Measurements from ENCODE around the gene PQBP1. TPM values are rescaled to one million over a fixed set of nuclear protein-coding genes. Genes with fewer than 3 reads are reported as not detected.

Gene PQBP1
- total and polyA plus RNA-seq, 4 donors: 22.0 to 44.3 (median 37.3) TPM

GRCh38 chrX:48904180-48904579 is 6.5 kb downstream of the PQBP1 start (continued):
- TF ChIP-seq JUND (IDR thresholded peaks at IDR 0.05) (no peak), FOXA2 (IDR thresholded peaks at IDR 0.05) (no peak), ATF3 (IDR thresholded peaks at IDR 0.05) (no peak), GABPA (IDR thresholded peaks at IDR 0.05 in 1 of 2, conservative IDR thresholded peaks at IDR 0.05 in 1 of 2) (no peak)

GRCh38 chrX:48904626-48905025 is 6.9 kb downstream of the PQBP1 start:
- no peak for TF ChIP-seq GABPA (IDR thresholded peaks at IDR 0.05 in 1 of 2, conservative IDR thresholded peaks at IDR 0.05 in 1 of 2)
- no peak for TF ChIP-seq RXRA (IDR thresholded peaks at IDR 0.05)
- no peak for TF ChIP-seq TAF1 (conservative IDR thresholded peaks at IDR 0.05)
- TF ChIP-seq HNF4G (IDR thresholded peaks at IDR 0.05): no peak
- TF ChIP-seq RAD21 (IDR thresholded peaks at IDR 0.05): no peak
- H3K9ac ChIP-seq (ENCODE audit: low read depth in 1 of 2, low read length in 2 of 2): no peak overlapping the region
- DNase-seq (ENCODE audit: low spot score): no peak
- no peaks in the 10 kb centered on the region for H3K4me1 ChIP-seq (ENCODE audit: control insufficient read depth in 4 of 4, insufficient read depth in 4 of 4, low read length in 3 of 4)
- H3K36me3 ChIP-seq (ENCODE audit: control insufficient read depth in 4 of 4, insufficient read depth in 3 of 4, low read depth in 1 of 4, low read length in 3 of 4): peaks cover 4 to 46% (median 14%) of the 10 kb centered on the region in 4 donors
- no peak overlapping the region for H3K27ac ChIP-seq (ENCODE audit: low read depth in 1 of 2, low read length in 2 of 2)
- WGBS: 93% methylated on average over 14 of the region's 14 CpGs
- H3K27me3 ChIP-seq (ENCODE audit: control insufficient read depth in 4 of 4, insufficient read depth in 4 of 4, low read length in 3 of 4): no peaks in the 10 kb centered on the region
- no peaks in the 10 kb centered on the region for H3K9me3 ChIP-seq (ENCODE audit: control insufficient read depth in 4 of 4, low read length in 3 of 4)
- no peak overlapping the region for H3K4me3 ChIP-seq (ENCODE audit: low read depth in 1 of 3, low read length in 3 of 3)

- Histone ChIP-seq H3K27me3 (ENCODE audit: control insufficient read depth in 4 of 4, insufficient read depth in 4 of 4, low read length in 3 of 4) (no peaks in the 10 kb centered on the region), H3K36me3 (ENCODE audit: control insufficient read depth in 4 of 4, insufficient read depth in 3 of 4, low read depth in 1 of 4, low read length in 3 of 4) (peaks cover 4 to 45% (median 14%) of the 10 kb centered on the region in 4 donors), H3K9ac (ENCODE audit: low read depth in 1 of 2, low read length in 2 of 2) (no peak overlapping the region), H3K4me1 (ENCODE audit: control insufficient read depth in 4 of 4, insufficient read depth in 4 of 4, low read length in 3 of 4) (peaks cover 0 to under 1% (median 0%) of the 10 kb centered on the region in 4 donors), H3K9me3 (ENCODE audit: control insufficient read depth in 4 of 4, low read length in 3 of 4) (no peaks in the 10 kb centered on the region), H3K27ac (ENCODE audit: low read depth in 1 of 2, low read length in 2 of 2) (no peak overlapping the region), H3K4me3 (ENCODE audit: low read depth in 1 of 3, low read length in 3 of 3) (no peak overlapping the region)
- DNase-seq (ENCODE audit: low spot score): no peak
- WGBS: 96% methylated on average over 20 of the region's 20 CpGs
- TF ChIP-seq YY1 (IDR thresholded peaks at IDR 0.05) (no peak), REST (IDR thresholded peaks at IDR 0.05) (no peak), HNF4A (conservative IDR thresholded peaks at IDR 0.05) (no peak), HNF4G (IDR thresholded peaks at IDR 0.05) (no peak), JUND (IDR thresholded peaks at IDR 0.05) (no peak), GABPA (IDR thresholded peaks at IDR 0.05 in 1 of 2, conservative IDR thresholded peaks at IDR 0.05 in 1 of 2) (no peak), RXRA (IDR thresholded peaks at IDR 0.05) (no peak), ATF3 (IDR thresholded peaks at IDR 0.05) (no peak)
These were observed 7.5 kb downstream of the PQBP1 start for GRCh38 chrX:48905090-48905790.

All from liver (tissue), 9 donors.